H1 (cell line): ENCODE data around the gene TM2D1.

Source experiments
- EP300 ChIP-seq, 2 experiments: IDR thresholded peaks; 1 replicate in 1 of 2; 2 replicates in 1 of 2; pipeline ENCODE4 v1.6.1; 2011 to 2012; ENCODE audit warnings: low read depth in 2 of 2, low read length in 2 of 2, mild to moderate bottlenecking in 2 of 2, borderline replicate concordance in 1 of 2, inconsistent platforms in 1 of 2, moderate library complexity in 1 of 2
- POLR2A ChIP-seq, 2 experiments: IDR thresholded peaks; 1 replicate in 1 of 2; 2 replicates in 1 of 2; pipeline ENCODE4 v1.6.1; 2011; ENCODE audit warnings: low read depth in 2 of 2, low read length in 2 of 2, mild to moderate bottlenecking in 2 of 2; ENCODE audit errors: control extremely low read depth in 1 of 2
- RBBP5 ChIP-seq: IDR thresholded peaks from 2 replicates; pipeline ENCODE4 v1.7.1; 2012; ENCODE audit warnings: low read depth, mild to moderate bottlenecking, inconsistent platforms, low read length, moderate library complexity, borderline replicate concordance
- TCF12 ChIP-seq: IDR thresholded peaks from 2 replicates; pipeline ENCODE4 v1.6.1; 2011; ENCODE audit warnings: low read depth, mild to moderate bottlenecking, low read length

- TF ChIP-seq TCF12 (no peak), EP300 (IDR thresholded peaks at IDR 0.05; ENCODE audit: borderline replicate concordance in 1 of 2, low read depth in 2 of 2, low read length in 2 of 2) (no peak), RBBP5 (no peak), POLR2A (IDR thresholded peaks at IDR 0.05; ENCODE audit: control extremely low read depth in 1 of 2, low read depth in 2 of 2, low read length in 2 of 2) (no peak)
Observed at GRCh38 chr1:61743431-61743705, 18.4 kb upstream of the TM2D1 start.
